Sigmoid colon (tissue), 4 donors: ENCODE data around the gene SEMA5B.

Experiments used
- CTCF ChIP-seq, 4 experiments: fragments of 450-650 bp in 3 of 4; fragments of 200-600 bp in 1 of 4; IDR thresholded peaks; one replicate each; pipeline ENCODE4 v1.5.1; 2016 to 2019; ENCODE audit warnings: antibody characterized with exemption in 4 of 4, mild to moderate bottlenecking in 3 of 4, moderate library complexity in 2 of 4
- POLR2A ChIP-seq, 2 donors: fragments of 450-650 bp; IDR thresholded peaks; one replicate each; pipeline ENCODE4 v1.6.1; 2016; ENCODE audit warnings: antibody characterized with exemption in 2 of 2, mild to moderate bottlenecking in 2 of 2, moderate library complexity in 2 of 2
- POLR2AphosphoS5 ChIP-seq, 4 donors: sonication (generic); formaldehyde crosslinking; IDR thresholded peaks; one replicate each; pipeline ENCODE4 v1.6.1; 2017; ENCODE audit warnings: antibody characterized with exemption in 4 of 4

- no peak for TF ChIP-seq CTCF (IDR thresholded peaks at IDR 0.05)
- TF ChIP-seq POLR2AphosphoS5 (IDR thresholded peaks at IDR 0.05): no peak
- TF ChIP-seq POLR2A (IDR thresholded peaks at IDR 0.05): no peak
Measured at GRCh38 chr3:122880173-122880572, 147.4 kb downstream of the SEMA5B start.
